HG02870 (cell line): Measurements from ENCODE around the gene MAGEA9B.
"Not testable (repeated sequence)": the region's sequence is repeated elsewhere in the genome, so short reads cannot be mapped to it uniquely, and the experiment has no call there.

Experiments
- ATAC-seq: cut with Tn5 transposase; IDR thresholded peaks from one replicate; pipeline ENCODE4 v1.9.1; 2021; ENCODE audit warnings: mild to moderate bottlenecking, moderate library complexity; ENCODE audit not compliant: unreplicated experiment

The MAGEA9B gene, protein sequence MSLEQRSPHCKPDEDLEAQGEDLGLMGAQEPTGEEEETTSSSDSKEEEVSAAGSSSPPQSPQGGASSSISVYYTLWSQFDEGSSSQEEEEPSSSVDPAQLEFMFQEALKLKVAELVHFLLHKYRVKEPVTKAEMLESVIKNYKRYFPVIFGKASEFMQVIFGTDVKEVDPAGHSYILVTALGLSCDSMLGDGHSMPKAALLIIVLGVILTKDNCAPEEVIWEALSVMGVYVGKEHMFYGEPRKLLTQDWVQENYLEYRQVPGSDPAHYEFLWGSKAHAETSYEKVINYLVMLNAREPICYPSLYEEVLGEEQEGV

GRCh38 chrX:149587359-149587758 is at the start of gene MAGEA9B:
TSS of gene MAGEA9B (minus strand) at chrX:149587459. CDS start at chrX:149583179, 4,280 bp downstream.
- ATAC-seq, result not testable (repeated sequence)

GRCh38 chrX:149633511-149633910 is 46.3 kb upstream of the MAGEA9B start:
- no peak for ATAC-seq

- ATAC-seq, result peak; percentile 83
Observed at GRCh38 chrX:149631234-149632165, 44.2 kb upstream of the MAGEA9B start, which contains the start of gene TMEM185A. TSS of gene TMEM185A (minus strand) at chrX:149631792. CDS start at chrX:149631580, 212 bp downstream.

DNA sequence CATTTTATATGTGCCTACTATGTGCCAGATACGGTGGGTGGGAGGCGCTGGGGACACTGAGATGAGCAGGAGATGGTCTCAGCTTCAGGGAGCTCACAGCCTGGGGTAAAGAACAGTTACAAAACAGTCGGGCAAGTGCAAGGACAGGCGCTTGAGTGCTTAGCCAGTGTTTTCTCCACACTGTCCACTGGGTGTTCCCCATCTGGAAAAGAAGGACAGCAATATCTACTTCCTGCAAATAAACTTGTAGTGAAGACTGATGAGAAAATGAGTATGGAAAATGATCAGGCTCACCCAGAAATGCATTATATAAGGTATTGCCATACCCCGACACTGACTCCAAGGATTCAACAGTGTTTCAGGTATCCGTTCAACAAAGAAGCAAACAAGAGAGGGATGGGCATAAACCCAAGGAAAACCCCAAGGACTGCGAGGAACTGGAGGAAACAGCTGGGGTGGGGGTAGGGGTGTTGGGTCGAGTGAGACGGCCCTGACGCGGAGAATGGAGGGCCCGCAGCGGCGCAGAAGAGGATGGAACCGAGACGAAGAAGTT is 43.5 kb upstream of the MAGEA9B start:
- ATAC-seq, result no peak

DNA sequence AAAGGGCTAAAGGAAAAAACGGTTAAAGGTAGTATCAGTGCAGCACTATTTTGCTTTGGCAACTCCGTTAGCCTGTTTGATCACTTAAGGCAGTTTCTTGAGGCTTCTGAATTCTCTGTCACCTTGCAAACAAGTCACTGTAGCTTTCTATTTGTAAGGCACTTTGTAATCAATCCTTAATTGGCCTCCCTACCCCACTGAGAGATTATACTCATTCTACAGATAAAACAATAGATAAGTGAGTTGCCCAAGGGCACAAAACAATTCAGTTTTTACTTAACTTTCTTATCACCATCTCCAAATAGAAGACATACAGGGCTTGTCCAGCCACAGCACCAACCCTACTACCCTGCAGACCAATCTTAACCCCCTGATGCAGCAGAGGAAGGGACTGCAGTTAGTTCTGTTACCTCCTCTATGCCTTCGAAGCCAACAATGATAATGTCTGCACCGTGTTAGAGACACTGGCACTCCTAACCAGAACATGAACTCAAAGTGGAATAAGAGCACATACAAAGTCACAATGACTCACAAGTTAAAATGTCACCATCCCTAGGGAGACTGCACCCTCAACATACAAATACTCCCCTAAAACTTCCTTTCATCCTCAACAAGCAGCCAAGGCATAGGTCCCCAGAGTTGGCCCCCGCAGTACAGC is 42.6 kb upstream of the MAGEA9B start:
- ATAC-seq, result no peak

DNA sequence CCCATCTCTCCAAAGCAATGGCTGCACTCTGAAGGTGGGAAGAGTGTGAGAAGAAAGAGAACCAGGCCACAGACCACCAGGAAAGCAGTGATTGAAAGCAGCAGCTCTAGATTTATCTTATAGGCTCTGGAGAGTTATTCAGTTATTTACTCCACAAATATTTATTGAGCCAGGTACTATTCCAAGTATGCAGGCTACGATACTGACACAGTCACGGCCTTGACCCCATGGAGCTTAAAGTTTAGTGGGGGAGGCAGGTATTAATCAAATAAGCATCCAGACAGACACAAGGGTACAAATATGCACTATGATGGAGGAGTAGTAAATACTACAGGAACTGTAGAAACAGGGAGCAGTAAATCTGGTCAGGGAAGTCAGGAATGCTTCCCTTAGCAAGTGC is 41.5 kb upstream of the MAGEA9B start:
- ATAC-seq, result no peak

- ATAC-seq, result no peak
Observed at GRCh38 chrX:149628280-149628679, 41.0 kb upstream of the MAGEA9B start.

- not testable (repeated sequence) for ATAC-seq
Observed at GRCh38 chrX:149626829-149627228, 39.6 kb upstream of the MAGEA9B start.

GRCh38 chrX:149619662-149620061 is 32.4 kb upstream of the MAGEA9B start:
- not testable (repeated sequence) for ATAC-seq

DNA sequence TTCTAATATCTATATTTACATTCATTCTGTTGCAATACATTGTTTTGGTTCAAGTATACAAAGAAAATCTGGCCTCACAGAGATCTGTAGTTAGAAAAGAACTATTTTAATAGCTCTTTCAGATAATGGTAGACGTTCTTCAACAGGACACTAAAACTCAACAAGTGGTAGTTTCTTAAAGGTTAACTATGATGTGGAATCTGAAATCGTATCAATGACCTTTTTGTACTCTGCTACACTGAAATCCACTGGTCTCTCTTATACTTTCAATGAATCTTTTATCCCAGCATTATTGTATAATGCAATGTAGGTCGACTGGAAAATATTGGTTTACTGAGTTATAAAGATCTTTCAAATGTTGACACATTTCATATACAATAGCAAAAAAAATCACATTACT is 31.6 kb upstream of the MAGEA9B start:
- ATAC-seq, result no peak

DNA sequence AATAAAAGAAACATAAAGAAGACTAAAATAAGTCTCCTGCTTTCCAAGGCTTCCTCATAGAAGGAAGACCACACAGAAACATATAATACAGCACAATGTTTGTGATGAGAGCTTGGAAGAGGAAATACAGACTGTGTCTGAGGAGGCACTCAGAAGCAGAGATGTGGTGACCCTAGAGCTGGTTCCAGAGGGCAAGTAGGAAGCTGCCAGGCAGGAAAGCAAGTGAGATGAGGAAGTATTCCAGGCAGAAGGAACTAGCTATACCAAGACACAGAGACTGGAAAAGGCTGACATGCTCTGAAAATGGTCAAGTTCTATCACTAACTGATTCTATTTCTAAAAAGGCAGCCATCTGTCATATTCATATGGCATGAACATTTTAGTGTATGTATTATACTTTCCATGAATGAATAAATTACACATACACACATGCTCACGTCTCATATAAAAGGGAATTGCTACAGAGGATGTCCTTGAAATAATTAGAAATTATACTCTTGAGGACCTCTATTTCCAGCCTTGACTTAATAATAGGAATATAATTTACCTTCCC is 24.4 kb upstream of the MAGEA9B start:
- no peak for ATAC-seq

DNA sequence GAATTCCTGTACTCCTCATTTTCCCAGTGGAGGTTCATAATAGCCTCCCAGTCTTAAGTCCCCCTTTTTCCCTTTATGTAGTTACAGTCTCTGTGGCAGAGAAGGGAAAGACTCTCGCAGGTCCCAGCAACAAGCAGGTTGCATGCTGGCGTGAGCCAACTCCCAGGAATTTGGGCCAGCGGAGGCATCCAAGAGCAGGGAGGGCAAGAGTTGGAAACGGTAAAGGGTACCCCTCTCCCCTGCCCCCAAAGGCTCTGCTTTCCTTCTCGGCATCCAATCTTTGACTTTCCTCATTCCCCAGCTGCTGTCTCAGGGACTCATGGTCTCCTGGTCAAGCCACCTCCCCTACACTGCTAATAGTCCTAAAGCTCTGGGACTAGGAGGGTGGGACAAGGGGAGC is 23.3 kb upstream of the MAGEA9B start:
- ATAC-seq, result no peak

GRCh38 chrX:149607699-149608098 is 20.4 kb upstream of the MAGEA9B start:
- ATAC-seq, result no peak

DNA sequence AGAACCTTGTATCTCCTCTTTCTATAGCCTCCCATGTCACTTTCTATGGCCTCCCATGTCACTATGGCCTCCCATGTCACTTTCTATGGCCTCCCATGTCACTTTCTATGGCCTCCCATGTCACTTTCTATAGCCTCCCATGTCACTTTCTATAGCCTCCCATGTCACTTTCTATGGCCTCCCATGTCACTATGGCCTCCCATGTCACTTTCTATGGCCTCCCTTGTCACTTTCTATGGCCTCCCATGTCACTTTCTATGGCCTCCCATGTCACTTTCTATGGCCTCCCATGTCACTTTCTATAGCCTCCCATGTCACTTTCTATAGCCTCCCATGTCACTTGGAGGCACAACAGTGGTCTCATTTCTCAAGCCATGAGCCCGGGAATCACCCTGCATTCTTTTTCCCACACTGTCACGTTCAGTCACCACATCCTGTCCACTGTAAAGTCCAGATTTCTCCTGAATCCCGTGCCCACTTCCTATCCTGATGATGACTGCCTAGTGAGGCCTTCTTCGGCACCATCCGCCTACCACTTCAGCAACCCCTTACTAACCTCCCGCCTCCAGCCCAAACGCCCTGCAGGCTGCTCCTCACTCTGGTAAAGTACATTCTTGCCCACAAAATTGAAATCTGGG is 18.1 kb upstream of the MAGEA9B start:
- ATAC-seq, result not testable (repeated sequence)

DNA sequence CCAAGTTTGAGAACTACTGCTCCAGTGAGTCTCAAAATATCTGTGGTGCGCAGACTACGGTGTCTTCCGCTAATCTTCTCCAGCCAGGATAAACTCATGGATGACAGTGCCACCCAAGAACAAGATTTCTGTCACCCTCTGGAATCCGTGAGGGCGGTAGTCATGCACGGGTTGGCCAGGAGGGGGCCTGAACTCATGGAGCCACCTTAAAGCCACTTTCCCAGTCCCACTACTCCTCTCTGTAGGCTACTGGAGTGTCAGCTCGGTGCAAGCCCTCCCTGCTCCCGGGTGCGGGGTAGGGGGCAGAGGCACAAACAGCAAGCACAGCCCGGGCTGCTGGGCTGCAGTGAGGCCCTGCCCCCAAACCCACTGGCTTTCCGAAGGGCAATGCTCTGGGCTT is 11.3 kb upstream of the MAGEA9B start:
- ATAC-seq, result not testable (repeated sequence)

- not testable (repeated sequence) for ATAC-seq
Observed at GRCh38 chrX:149595943-149596342, 8.7 kb upstream of the MAGEA9B start.

GRCh38 chrX:149595214-149595613 is 8.0 kb upstream of the MAGEA9B start, which contains the start of gene HSFX2:
TSS of gene HSFX2 (minus strand) at chrX:149595314. CDS start at chrX:149594700, 614 bp downstream.
- not testable (repeated sequence) for ATAC-seq

DNA sequence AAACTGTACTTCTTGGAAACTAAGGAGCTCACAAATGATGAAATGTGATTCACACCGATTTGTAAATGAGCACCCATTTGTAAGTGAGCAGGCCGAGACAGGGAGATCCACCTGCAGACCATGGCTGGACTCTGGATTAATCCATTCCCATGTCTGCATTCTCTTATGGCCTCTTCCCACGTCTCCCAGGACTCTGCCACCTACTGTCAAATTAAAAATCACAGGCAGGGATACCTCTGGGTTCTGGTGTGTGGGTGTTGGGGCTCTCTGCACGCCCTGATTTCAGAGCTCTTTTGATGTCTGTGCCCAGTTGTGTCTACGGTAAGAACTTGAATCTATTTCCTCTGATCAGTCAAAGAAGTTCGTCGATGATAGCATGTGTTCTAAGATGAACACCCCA is 3.7 kb upstream of the MAGEA9B start:
- not testable (repeated sequence) for ATAC-seq

- not testable (repeated sequence) for ATAC-seq
Observed at GRCh38 chrX:149585631-149586030, 1.6 kb downstream of the MAGEA9B start.

GRCh38 chrX:149573456-149573855 is 13.8 kb downstream of the MAGEA9B start:
- peak; percentile 100 for ATAC-seq
